ENCODE data around the gene PRKCE. TPM values are rescaled to one million over a fixed set of nuclear protein-coding genes. Genes with fewer than 3 reads are reported as not detected.
A peak's percentile ranks its signal among the peaks of the same experiment; 100 is the strongest.

The PRKCE gene
- total and polyA plus RNA-seq, 4 donors = 2.5 to 38.6 (median 5.8) TPM

DNA sequence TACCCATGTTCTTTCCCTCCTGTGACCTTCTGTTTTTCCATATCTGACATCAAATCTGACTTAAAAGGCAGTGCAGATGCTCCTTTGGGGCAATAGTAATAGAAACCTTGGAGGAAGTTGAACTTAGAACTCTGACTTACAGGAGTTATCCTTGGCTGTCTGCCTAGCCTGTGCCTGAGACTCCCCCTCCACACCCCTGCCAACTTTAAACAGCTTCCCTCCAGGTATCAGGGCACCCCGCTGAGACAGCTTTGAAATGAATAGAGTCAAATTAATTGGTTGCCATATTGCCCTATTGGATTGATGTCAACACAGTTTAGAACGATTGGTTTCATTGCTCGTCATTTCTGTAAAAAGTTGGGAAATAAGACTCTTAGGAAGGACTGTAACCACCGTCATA, 322.0 kb downstream of the PRKCE start:
- Histone ChIP-seq H3K9ac (ENCODE audit: low read depth in 1 of 2, low read length in 2 of 2) (no peak overlapping the region), H3K27me3 (ENCODE audit: control insufficient read depth in 4 of 4, insufficient read depth in 4 of 4, low read length in 3 of 4) (no peaks in the 10 kb centered on the region), H3K4me1 (ENCODE audit: control insufficient read depth in 4 of 4, insufficient read depth in 4 of 4, low read length in 3 of 4) (peaks cover 0 to 21% (median 12%) of the 10 kb centered on the region in 4 donors), H3K4me3 (ENCODE audit: low read depth in 1 of 3, low read length in 3 of 3) (no peak overlapping the region), H3K9me3 (ENCODE audit: control insufficient read depth in 4 of 4, low read length in 3 of 4) (no peaks in the 10 kb centered on the region), H3K36me3 (ENCODE audit: control insufficient read depth in 4 of 4, insufficient read depth in 3 of 4, low read depth in 1 of 4, low read length in 3 of 4) (no peaks in the 10 kb centered on the region), H3K27ac (ENCODE audit: low read depth in 1 of 2, low read length in 2 of 2) (no peak overlapping the region)
- 69% methylated on average over 4 of the region's 4 CpGs for WGBS
- no peak for DNase-seq (ENCODE audit: low spot score)
- TF ChIP-seq, protein P1, sequence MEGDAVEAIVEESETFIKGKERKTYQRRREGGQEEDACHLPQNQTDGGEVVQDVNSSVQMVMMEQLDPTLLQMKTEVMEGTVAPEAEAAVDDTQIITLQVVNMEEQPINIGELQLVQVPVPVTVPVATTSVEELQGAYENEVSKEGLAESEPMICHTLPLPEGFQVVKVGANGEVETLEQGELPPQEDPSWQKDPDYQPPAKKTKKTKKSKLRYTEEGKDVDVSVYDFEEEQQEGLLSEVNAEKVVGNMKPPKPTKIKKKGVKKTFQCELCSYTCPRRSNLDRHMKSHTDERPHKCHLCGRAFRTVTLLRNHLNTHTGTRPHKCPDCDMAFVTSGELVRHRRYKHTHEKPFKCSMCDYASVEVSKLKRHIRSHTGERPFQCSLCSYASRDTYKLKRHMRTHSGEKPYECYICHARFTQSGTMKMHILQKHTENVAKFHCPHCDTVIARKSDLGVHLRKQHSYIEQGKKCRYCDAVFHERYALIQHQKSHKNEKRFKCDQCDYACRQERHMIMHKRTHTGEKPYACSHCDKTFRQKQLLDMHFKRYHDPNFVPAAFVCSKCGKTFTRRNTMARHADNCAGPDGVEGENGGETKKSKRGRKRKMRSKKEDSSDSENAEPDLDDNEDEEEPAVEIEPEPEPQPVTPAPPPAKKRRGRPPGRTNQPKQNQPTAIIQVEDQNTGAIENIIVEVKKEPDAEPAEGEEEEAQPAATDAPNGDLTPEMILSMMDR (IDR thresholded peaks at IDR 0.05; ENCODE audit: low read depth, low read length, missing input control) = no peak
- TF ChIP-seq EGR1 (IDR thresholded peaks at IDR 0.05; ENCODE audit: low read depth in 2 of 2) (no peak), HNF4A (conservative IDR thresholded peaks at IDR 0.05) (peak in 1 of 2 donors; percentile 27), JUND (IDR thresholded peaks at IDR 0.05) (no peak), TAF1 (conservative IDR thresholded peaks at IDR 0.05) (no peak), HNF4G (IDR thresholded peaks at IDR 0.05) (no peak)

DNA sequence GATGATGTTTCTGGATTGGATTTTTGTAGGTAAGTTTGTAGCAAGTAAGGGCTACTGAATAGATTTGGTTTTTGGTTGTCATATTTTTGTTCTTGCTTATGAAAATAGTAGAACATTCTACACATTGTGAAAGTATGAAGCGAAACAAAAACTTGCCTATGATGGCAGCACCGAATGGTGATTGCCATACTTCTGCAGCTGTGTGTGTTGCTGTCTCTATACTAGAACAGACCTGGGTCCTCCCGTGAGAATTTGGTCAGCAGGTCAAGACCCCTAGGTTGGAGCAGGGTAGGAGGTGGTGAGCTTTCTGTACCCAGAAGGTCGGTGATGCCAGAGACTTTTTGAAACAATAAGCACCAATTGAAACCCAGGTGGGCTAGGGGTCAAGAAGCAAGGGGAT, 322.6 kb downstream of the PRKCE start:
- no peak overlapping the region for H3K4me3 ChIP-seq (ENCODE audit: low read depth in 1 of 3, low read length in 3 of 3)
- peaks cover 0 to 15% (median 8%) of the 10 kb centered on the region in 4 donors for H3K4me1 ChIP-seq (ENCODE audit: control insufficient read depth in 4 of 4, insufficient read depth in 4 of 4, low read length in 3 of 4)
- H3K36me3 ChIP-seq (ENCODE audit: control insufficient read depth in 4 of 4, insufficient read depth in 3 of 4, low read depth in 1 of 4, low read length in 3 of 4) = no peaks in the 10 kb centered on the region
- no peak overlapping the region for H3K27ac ChIP-seq (ENCODE audit: low read depth in 1 of 2, low read length in 2 of 2)
- H3K9me3 ChIP-seq (ENCODE audit: control insufficient read depth in 4 of 4, low read length in 3 of 4) = no peaks in the 10 kb centered on the region
- TF ChIP-seq RXRA (IDR thresholded peaks at IDR 0.05) (no peak), FOXA1 (IDR thresholded peaks at IDR 0.05) (no peak), HNF4G (IDR thresholded peaks at IDR 0.05) (no peak), EGR1 (IDR thresholded peaks at IDR 0.05; ENCODE audit: low read depth in 2 of 2) (no peak), RAD21 (IDR thresholded peaks at IDR 0.05) (no peak), FOXA2 (IDR thresholded peaks at IDR 0.05) (no peak)
- TF ChIP-seq, protein P2, sequence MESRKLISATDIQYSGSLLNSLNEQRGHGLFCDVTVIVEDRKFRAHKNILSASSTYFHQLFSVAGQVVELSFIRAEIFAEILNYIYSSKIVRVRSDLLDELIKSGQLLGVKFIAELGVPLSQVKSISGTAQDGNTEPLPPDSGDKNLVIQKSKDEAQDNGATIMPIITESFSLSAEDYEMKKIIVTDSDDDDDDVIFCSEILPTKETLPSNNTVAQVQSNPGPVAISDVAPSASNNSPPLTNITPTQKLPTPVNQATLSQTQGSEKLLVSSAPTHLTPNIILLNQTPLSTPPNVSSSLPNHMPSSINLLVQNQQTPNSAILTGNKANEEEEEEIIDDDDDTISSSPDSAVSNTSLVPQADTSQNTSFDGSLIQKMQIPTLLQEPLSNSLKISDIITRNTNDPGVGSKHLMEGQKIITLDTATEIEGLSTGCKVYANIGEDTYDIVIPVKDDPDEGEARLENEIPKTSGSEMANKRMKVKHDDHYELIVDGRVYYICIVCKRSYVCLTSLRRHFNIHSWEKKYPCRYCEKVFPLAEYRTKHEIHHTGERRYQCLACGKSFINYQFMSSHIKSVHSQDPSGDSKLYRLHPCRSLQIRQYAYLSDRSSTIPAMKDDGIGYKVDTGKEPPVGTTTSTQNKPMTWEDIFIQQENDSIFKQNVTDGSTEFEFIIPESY (IDR thresholded peaks at IDR 0.05) = no peak
- no peak for DNase-seq (ENCODE audit: low spot score)
- 93% methylated on average over 4 of the region's 4 CpGs for WGBS
- no peak overlapping the region for H3K9ac ChIP-seq (ENCODE audit: low read depth in 1 of 2, low read length in 2 of 2)
- no peaks in the 10 kb centered on the region for H3K27me3 ChIP-seq (ENCODE audit: control insufficient read depth in 4 of 4, insufficient read depth in 4 of 4, low read length in 3 of 4)

- no peak for DNase-seq (ENCODE audit: low spot score)
- Histone ChIP-seq H3K4me1 (ENCODE audit: control insufficient read depth in 4 of 4, insufficient read depth in 4 of 4, low read length in 3 of 4) (peaks cover 0 to 7% (median under 1%) of the 10 kb centered on the region in 4 donors), H3K36me3 (ENCODE audit: control insufficient read depth in 4 of 4, insufficient read depth in 3 of 4, low read depth in 1 of 4, low read length in 3 of 4) (no peaks in the 10 kb centered on the region), H3K27ac (ENCODE audit: low read depth in 1 of 2, low read length in 2 of 2) (no peak overlapping the region), H3K9me3 (ENCODE audit: control insufficient read depth in 4 of 4, low read length in 3 of 4) (no peaks in the 10 kb centered on the region), H3K9ac (ENCODE audit: low read depth in 1 of 2, low read length in 2 of 2) (no peak overlapping the region), H3K4me3 (ENCODE audit: low read depth in 1 of 3, low read length in 3 of 3) (no peak overlapping the region), H3K27me3 (ENCODE audit: control insufficient read depth in 4 of 4, insufficient read depth in 4 of 4, low read length in 3 of 4) (no peaks in the 10 kb centered on the region)
- WGBS = 88% methylated on average over 7 of the region's 7 CpGs
- no peak for TF ChIP-seq FOXA1 (IDR thresholded peaks at IDR 0.05)
- no peak for TF ChIP-seq NR2F2 (IDR thresholded peaks at IDR 0.05)
- TF ChIP-seq HNF4A (conservative IDR thresholded peaks at IDR 0.05) = no peak
- no peak for TF ChIP-seq GABPA (IDR thresholded peaks at IDR 0.05 in 1 of 2, conservative IDR thresholded peaks at IDR 0.05 in 1 of 2)
- no peak for TF ChIP-seq YY1 (IDR thresholded peaks at IDR 0.05)
- TF ChIP-seq FOXA2 (IDR thresholded peaks at IDR 0.05) = no peak
- no peak for TF ChIP-seq HNF4G (IDR thresholded peaks at IDR 0.05)
Measured at GRCh38 chr2:45974762-45975408, 323.4 kb downstream of the PRKCE start.

All from liver (tissue), 9 donors.